GM12878 (cell line): ENCODE data around the gene ATF6. TPM values are rescaled to one million over a fixed set of nuclear protein-coding genes. Genes with fewer than 3 reads are reported as not detected.

Experiments
- ATAC-seq: fragments of 200-7000 bp; cut with Tn5 transposase; 3 replicates; pipeline ENCODE4 v1.9.1; 2020; ENCODE audit warnings: mild to moderate bottlenecking, moderate library complexity
- BruUV-seq: library from RNA; stranded (reverse); fragments of 400-500 nt; replicated peaks from 2 replicates; lab custom pipeline; 2021; lab: Mats Ljungman, UMichigan
- CTCF ChIA-PET: fragments of 300-600 bp; sonication (Branson Sonifier 250); formaldehyde crosslinking; extraction: SDS; loops from one replicate; lab custom pipeline; 2021; ENCODE audit warnings: inconsistent platforms; lab: Yijun Ruan, JAX
- POLR2A ChIA-PET: fragments of 350-600 bp; formaldehyde crosslinking; extraction: SDS; loops from one replicate; lab custom pipeline; 2021; ENCODE audit warnings: inconsistent platforms; lab: Charles Lee
- RAD21 ChIA-PET: fragments of 300-600 bp; sonication (Branson Sonifier 250); formaldehyde crosslinking; loops from one replicate; lab custom pipeline; 2023; ENCODE audit warnings: antibody characterized with exemption; ENCODE audit not compliant: unreplicated experiment; lab: Charles Lee
- SMC1A ChIA-PET: fragments of 300-600 bp; sonication (Branson Sonifier 250); formaldehyde crosslinking; loops from one replicate; lab custom pipeline; 2023; ENCODE audit not compliant: unreplicated experiment, uncharacterized antibody; lab: Charles Lee
- DNase-seq: peaks from one replicate; pipeline ENCODE4 v3.0.0-alpha.2; 2011; ENCODE audit warnings: low read depth, low spot score
- FAIRE-seq: peaks from 3 replicates; lab custom pipeline; 2011; peaks lifted over from hg19 to GRCh38; lab: Jason Lieb, UNC
- H2AFZ ChIP-seq: 2 replicates; pipeline ENCODE4 v1.6.0; 2011; ENCODE audit warnings: low read depth, low read length, control low read depth; ENCODE audit not compliant: control insufficient read depth
- H3K27ac ChIP-seq: 2 replicates; pipeline ENCODE4 v1.5.1; 2011; ENCODE audit warnings: control low read depth; ENCODE audit not compliant: control insufficient read depth, insufficient read depth
- H3K27me3 ChIP-seq, 2 experiments: replicated peaks in 1 of 2; 2 replicates each; pipeline versions ENCODE4 v1.6.0 to v1.6.1; 2011; ENCODE audit warnings: low read length in 1 of 2; ENCODE audit not compliant: control insufficient read depth in 2 of 2, insufficient read depth in 2 of 2
- H3K36me3 ChIP-seq, 2 experiments: 2 replicates each; pipeline ENCODE4 v1.5.1; 2011; ENCODE audit warnings: low read length in 1 of 2; ENCODE audit not compliant: control insufficient read depth in 2 of 2, insufficient read depth in 2 of 2
- H3K4me1 ChIP-seq: 2 replicates; pipeline ENCODE4 v1.6.1; 2011; ENCODE audit warnings: mild to moderate bottlenecking, low read length, moderate library complexity, mixed read lengths; ENCODE audit not compliant: control insufficient read depth, insufficient read depth
- H3K4me2 ChIP-seq: 2 replicates; pipeline ENCODE4 v1.6.0; 2011; ENCODE audit warnings: control low read depth; ENCODE audit not compliant: control insufficient read depth, insufficient read depth
- H3K4me3 ChIP-seq: fragments of 200-600 bp; sonication (generic); 2 replicates; pipeline ENCODE4 v1.5.1; 2016
- H3K79me2 ChIP-seq: 2 replicates; pipeline ENCODE4 v1.6.0; 2011; ENCODE audit warnings: low read length; ENCODE audit not compliant: control insufficient read depth, insufficient read depth
- H3K9ac ChIP-seq: 2 replicates; pipeline ENCODE4 v1.8.0; 2011; ENCODE audit warnings: low read length, control low read depth, mixed read lengths; ENCODE audit not compliant: control insufficient read depth, insufficient read depth
- H3K9me3 ChIP-seq: replicated peaks from 3 replicates; pipeline ENCODE4 v1.5.1; 2011; ENCODE audit warnings: mild to moderate bottlenecking, low read length; ENCODE audit not compliant: control insufficient read depth, insufficient read depth
- H4K20me1 ChIP-seq: 2 replicates; pipeline ENCODE4 v1.6.0; 2011; ENCODE audit not compliant: control insufficient read depth, insufficient read depth
- BCLAF1 ChIP-seq: fragments of 450-650 bp; IDR thresholded peaks from 2 replicates; pipeline ENCODE4 v1.6.1; 2017; ENCODE audit warnings: antibody characterized with exemption, mild to moderate bottlenecking, moderate library complexity
- DPF2 ChIP-seq: fragments of 450-650 bp; IDR thresholded peaks from 2 replicates; pipeline ENCODE4 v1.6.1; 2017; ENCODE audit warnings: mild to moderate bottlenecking
- HDAC2 ChIP-seq: fragments of 200-600 bp; sonication (generic); IDR thresholded peaks from 2 replicates; pipeline ENCODE4 v1.6.1; 2017
- JUND ChIP-seq: IDR thresholded peaks from 2 replicates; pipeline ENCODE4 v1.6.1; 2012; ENCODE audit warnings: low read depth, mild to moderate bottlenecking, low read length, improper control_type of control experiment, moderate library complexity
- RBBP5 ChIP-seq: fragments of 200-600 bp; sonication (generic); conservative IDR thresholded peaks from 2 replicates; pipeline ENCODE4 v1.6.1; 2016
- WGBS: methylation state at CpG from one replicate; pipeline ENCODE4 v1.1.6; 2016; ENCODE audit warnings: low lambda C conversion rate; ENCODE audit not compliant: insufficient replicate concordance, insufficient coverage; ENCODE audit errors: missing lambda C conversion rate; 5-methylcytosine and 5-hydroxymethylcytosine counted together
- in situ Hi-C: fragments of 300-500 bp; cut with MboI; formaldehyde crosslinking; loops from 9 replicates; pipeline ENCODE4 v1.14.3; 2018; ENCODE audit warnings: mixed read lengths
- intact Hi-C: fragments of 100-400 bp; cut with micrococcal nuclease; formaldehyde crosslinking; loops from one replicate; pipeline ENCODE4 v1.14.2; 2022; ENCODE audit not compliant: unreplicated experiment
- polyA plus RNA-seq, 11 experiments: library from polyadenylated mRNA; depleted of rRNA in 4 of 11; unstranded in 6 of 11; stranded (reverse) in 5 of 11; fragments of >200 nt; fragmentation: Nextera tagmentation in 4 of 11; fragmentation: Illumina TruSeq in 1 of 11; extraction: Ambion mirVana in 4 of 11; extraction: Trizol in 1 of 11; gene quantifications; 1 replicate in 1 of 11; 2 replicates in 10 of 11; pipeline versions ENCODE4 v1.2.1 to v1.2.3, GENCODE V29; 2011 to 2016; ENCODE audit warnings: inconsistent platforms in 2 of 11, missing spikeins in 2 of 11, low read depth in 1 of 11
- total RNA-seq, 4 experiments: library from RNA; depleted of rRNA in 3 of 4; stranded (reverse); fragments of >200 nt in 3 of 4; fragmentation: Illumina TruSeq in 1 of 4; extraction: Trizol in 1 of 4; gene quantifications; 2 replicates each; pipeline versions ENCODE4 v1.2.1 to v1.2.3, GENCODE V29; 2013 to 2021
- TF ChIP-seq, protein P1 (sequence below): fragments of 450-650 bp; IDR thresholded peaks from 2 replicates; pipeline ENCODE4 v1.6.1; 2017; ENCODE audit warnings: mild to moderate bottlenecking, low read depth, inconsistent platforms; ENCODE audit not compliant: poor library complexity, severe bottlenecking

ATF6 gene
- total and polyA plus RNA-seq, 10 of the 15 experiments (the other 5 are each of a cell fraction or from before 2014, with no cell fraction given): 7.8 to 24.3 (median 14.7) TPM

DNA sequence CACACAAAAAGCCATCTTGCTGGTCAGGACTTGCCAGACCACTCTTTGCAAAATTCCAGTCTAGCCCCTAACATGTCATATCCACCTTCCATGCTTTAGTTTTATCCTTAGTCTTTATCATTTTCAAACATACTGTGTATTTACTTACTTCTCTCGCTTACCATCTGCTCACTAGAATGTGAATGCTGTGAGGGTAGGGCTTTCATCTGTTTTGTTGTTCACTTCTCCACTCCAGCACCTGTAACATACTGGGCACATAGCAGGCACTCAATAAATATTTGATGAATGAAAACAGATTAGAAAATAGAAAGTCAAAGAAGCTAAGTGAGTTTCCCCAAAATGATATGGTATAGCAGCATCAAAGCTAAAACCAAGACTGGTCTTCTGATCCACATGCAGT lies 177.6 kb downstream of the ATF6 start (continued):
- TF ChIP-seq BCLAF1 (no peak), DPF2 (no peak), JUND (no peak), RBBP5 (no peak)

DNA sequence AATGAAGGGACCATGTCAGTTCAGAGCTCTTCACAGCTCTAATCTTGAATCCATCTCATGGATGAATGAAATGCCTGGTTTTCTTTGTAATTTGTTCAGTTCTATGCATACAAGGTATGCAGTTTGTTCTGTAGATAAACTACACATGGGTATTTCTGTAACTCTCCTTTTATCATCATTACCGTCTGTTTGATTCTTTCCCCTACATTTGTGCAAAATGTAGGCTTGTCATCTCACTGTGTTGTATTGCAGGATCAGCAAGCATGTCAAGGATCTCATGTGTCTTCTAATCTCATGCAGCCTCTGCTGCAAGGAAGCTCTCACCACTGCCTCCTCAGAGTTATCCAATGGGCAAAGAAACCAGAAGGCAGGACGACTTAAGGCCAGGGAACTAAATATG lies 178.3 kb downstream of the ATF6 start:
- TF ChIP-seq, protein P1, sequence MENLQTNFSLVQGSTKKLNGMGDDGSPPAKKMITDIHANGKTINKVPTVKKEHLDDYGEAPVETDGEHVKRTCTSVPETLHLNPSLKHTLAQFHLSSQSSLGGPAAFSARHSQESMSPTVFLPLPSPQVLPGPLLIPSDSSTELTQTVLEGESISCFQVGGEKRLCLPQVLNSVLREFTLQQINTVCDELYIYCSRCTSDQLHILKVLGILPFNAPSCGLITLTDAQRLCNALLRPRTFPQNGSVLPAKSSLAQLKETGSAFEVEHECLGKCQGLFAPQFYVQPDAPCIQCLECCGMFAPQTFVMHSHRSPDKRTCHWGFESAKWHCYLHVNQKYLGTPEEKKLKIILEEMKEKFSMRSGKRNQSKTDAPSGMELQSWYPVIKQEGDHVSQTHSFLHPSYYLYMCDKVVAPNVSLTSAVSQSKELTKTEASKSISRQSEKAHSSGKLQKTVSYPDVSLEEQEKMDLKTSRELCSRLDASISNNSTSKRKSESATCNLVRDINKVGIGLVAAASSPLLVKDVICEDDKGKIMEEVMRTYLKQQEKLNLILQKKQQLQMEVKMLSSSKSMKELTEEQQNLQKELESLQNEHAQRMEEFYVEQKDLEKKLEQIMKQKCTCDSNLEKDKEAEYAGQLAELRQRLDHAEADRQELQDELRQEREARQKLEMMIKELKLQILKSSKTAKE: no peak
- TF ChIP-seq HDAC2: no peak
- no peak for FAIRE-seq

More for the DNA sequence above, 178.3 kb downstream of the ATF6 start:
- in situ Hi-C loops: no loop called here
- ChIA-PET SMC1A (interaction anchor here (1.2 to 1.3 kb wide), 2 partner anchors 13 to 92 kb away, joined by 3 read pairs; no protein-coding TSS in a partner anchor), RAD21 (no interaction called here), POLR2A (no interaction called here), CTCF (interaction anchor here (1.0 kb wide), 1 partner anchor 13 kb away, joined by 3 read pairs; no protein-coding TSS in a partner anchor)
- ATAC-seq: no peak
- 100% methylated on average over 2 of the region's 2 CpGs for WGBS
- no peak for DNase-seq
- no peaks in the 10 kb centered on the region for H3K79me2 ChIP-seq
- no peak overlapping the region for H3K27ac ChIP-seq
- no peaks in the 10 kb centered on the region for H4K20me1 ChIP-seq
- no peak overlapping the region for H3K9ac ChIP-seq
- no peaks in the 10 kb centered on the region for H3K4me1 ChIP-seq
- no peak overlapping the region for H2AFZ ChIP-seq
- BruUV-seq: no TSS peak
- H3K4me2 ChIP-seq: no peak overlapping the region
- no peak overlapping the region for H3K4me3 ChIP-seq
- H3K27me3 ChIP-seq: no peaks in the 10 kb centered on the region
- H3K36me3 ChIP-seq: peaks cover 0 to 5% of the 10 kb centered on the region in 2 experiments; a peak in 3 of 4 replicates
- intact Hi-C loops: no loop called here
- no peaks in the 10 kb centered on the region for H3K9me3 ChIP-seq
